Natural killer cell (primary cell): ENCODE measurements around the gene MAP3K1. TPM values are rescaled to one million over a fixed set of nuclear protein-coding genes. Genes with fewer than 3 reads are reported as not detected.

ENCODE experiments used
- ATAC-seq, 3 donors: fragments of 150-1000 bp in 2 of 3; fragments of 200-7000 bp in 1 of 3; cut with Tn5 transposase; 1 replicate in 1 of 3; 2 replicates in 2 of 3; pipeline ENCODE4 v1.10.0; 2021; ENCODE audit warnings: mild to moderate bottlenecking in 2 of 3, moderate library complexity in 2 of 3
- DNase-seq, 2 donors: peaks; one replicate each; pipeline versions ENCODE4 v3.0.0 to v3.0.0-alpha.2; 2013 to 2021; ENCODE audit warnings: mixed read lengths in 1 of 2
- H3K27ac ChIP-seq: one replicate; pipeline ENCODE4 v1.5.1; 2013; ENCODE audit warnings: mild to moderate bottlenecking, low read length
- H3K27me3 ChIP-seq: one replicate; pipeline ENCODE4 v1.6.1; 2013; ENCODE audit warnings: low read length; ENCODE audit not compliant: control insufficient read depth, insufficient read depth
- H3K36me3 ChIP-seq: one replicate; pipeline ENCODE4 v1.6.1; 2013; ENCODE audit warnings: low read length; ENCODE audit not compliant: control insufficient read depth, insufficient read depth
- H3K4me1 ChIP-seq: one replicate; pipeline ENCODE4 v1.6.1; 2013; ENCODE audit warnings: low read length; ENCODE audit not compliant: control insufficient read depth, insufficient read depth
- H3K4me3 ChIP-seq: one replicate; pipeline ENCODE4 v1.5.1; 2013; ENCODE audit warnings: low read length
- H3K9me3 ChIP-seq: one replicate; pipeline ENCODE4 v1.6.1; 2013; ENCODE audit warnings: low read length; ENCODE audit not compliant: control insufficient read depth, insufficient read depth
- H3K27ac Mint-ChIP-seq, 2 donors: one replicate each; pipeline ENCODE4 v1.8.0; 2022; ENCODE audit warnings: mild to moderate bottlenecking in 2 of 2, mixed read lengths in 2 of 2, moderate library complexity in 1 of 2
- H3K27me3 Mint-ChIP-seq, 2 donors: one replicate each; pipeline ENCODE4 v1.8.0; 2022; ENCODE audit warnings: low read depth in 2 of 2, mixed read lengths in 2 of 2
- H3K36me3 Mint-ChIP-seq: one replicate; pipeline ENCODE4 v1.8.0; 2022; ENCODE audit warnings: mixed read lengths
- H3K4me1 Mint-ChIP-seq, 2 donors: one replicate each; pipeline ENCODE4 v1.8.0; 2022; ENCODE audit warnings: mixed read lengths in 2 of 2
- H3K4me3 Mint-ChIP-seq: one replicate; pipeline ENCODE4 v1.8.0; 2022; ENCODE audit warnings: mild to moderate bottlenecking, moderate library complexity, mixed read lengths
- H3K9me3 Mint-ChIP-seq, 2 donors: one replicate each; pipeline ENCODE4 v1.8.0; 2022; ENCODE audit warnings: mixed read lengths in 2 of 2
- WGBS: methylation state at CpG from one replicate; pipeline ENCODE4 v1.1.7; 2013; ENCODE audit warnings: missing lambda C conversion rate; ENCODE audit not compliant: insufficient coverage; 5-methylcytosine and 5-hydroxymethylcytosine counted together
- intact Hi-C: fragments of 100-400 bp; cut with micrococcal nuclease; formaldehyde crosslinking; loops from one replicate; pipeline ENCODE4 v1.14.2; 2022
- total RNA-seq, 4 donors: library from RNA; stranded (reverse); fragments of 120-200 nt in 1 of 4; gene quantifications; one replicate each; pipeline versions ENCODE4 v1.2.3 to v1.2.4, GENCODE V29; 2013 to 2022
- TF ChIP-seq, protein P1 (sequence below): fragments of 200-600 bp; IDR thresholded peaks from one replicate; pipeline ENCODE4 v1.8.0; 2022; ENCODE audit warnings: antibody characterized with exemption

MAP3K1 gene
- total RNA-seq, 3 donors from 2014 or later (not counting 1 experiment from before 2014, with no cell fraction given) = 27.8 to 35.7 (median 35.5) TPM

GRCh38 chr5:56786346-56786745 is 29.0 kb upstream of the MAP3K1 start:
- no peaks in the 10 kb centered on the region for H3K27me3 ChIP-seq
- intact Hi-C loops = no loop called here
- no peaks in the 10 kb centered on the region for H3K4me1 Mint-ChIP-seq
- no peak overlapping the region for H3K27ac Mint-ChIP-seq
- WGBS = 100% methylated on average over 2 of the region's 2 CpGs
- H3K27ac ChIP-seq = no peak overlapping the region
- TF ChIP-seq, protein P1, sequence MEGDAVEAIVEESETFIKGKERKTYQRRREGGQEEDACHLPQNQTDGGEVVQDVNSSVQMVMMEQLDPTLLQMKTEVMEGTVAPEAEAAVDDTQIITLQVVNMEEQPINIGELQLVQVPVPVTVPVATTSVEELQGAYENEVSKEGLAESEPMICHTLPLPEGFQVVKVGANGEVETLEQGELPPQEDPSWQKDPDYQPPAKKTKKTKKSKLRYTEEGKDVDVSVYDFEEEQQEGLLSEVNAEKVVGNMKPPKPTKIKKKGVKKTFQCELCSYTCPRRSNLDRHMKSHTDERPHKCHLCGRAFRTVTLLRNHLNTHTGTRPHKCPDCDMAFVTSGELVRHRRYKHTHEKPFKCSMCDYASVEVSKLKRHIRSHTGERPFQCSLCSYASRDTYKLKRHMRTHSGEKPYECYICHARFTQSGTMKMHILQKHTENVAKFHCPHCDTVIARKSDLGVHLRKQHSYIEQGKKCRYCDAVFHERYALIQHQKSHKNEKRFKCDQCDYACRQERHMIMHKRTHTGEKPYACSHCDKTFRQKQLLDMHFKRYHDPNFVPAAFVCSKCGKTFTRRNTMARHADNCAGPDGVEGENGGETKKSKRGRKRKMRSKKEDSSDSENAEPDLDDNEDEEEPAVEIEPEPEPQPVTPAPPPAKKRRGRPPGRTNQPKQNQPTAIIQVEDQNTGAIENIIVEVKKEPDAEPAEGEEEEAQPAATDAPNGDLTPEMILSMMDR = no peak
- H3K36me3 Mint-ChIP-seq = no peaks in the 10 kb centered on the region
- no peaks in the 10 kb centered on the region for H3K27me3 Mint-ChIP-seq
- no peaks in the 10 kb centered on the region for H3K36me3 ChIP-seq
- H3K9me3 ChIP-seq = no peaks in the 10 kb centered on the region
- ATAC-seq (no peak), DNase-seq (no peak)
- H3K4me1 ChIP-seq = no peaks in the 10 kb centered on the region
- no peak overlapping the region for H3K4me3 ChIP-seq
- H3K4me3 Mint-ChIP-seq = no peak overlapping the region
- no peaks in the 10 kb centered on the region for H3K9me3 Mint-ChIP-seq

GRCh38 chr5:56791396-56791795 is 24.0 kb upstream of the MAP3K1 start:
- Mint-ChIP-seq H3K27ac (no peak overlapping the region), H3K4me3 (no peak overlapping the region), H3K4me1 (no peaks in the 10 kb centered on the region), H3K36me3 (no peaks in the 10 kb centered on the region), H3K9me3 (no peaks in the 10 kb centered on the region), H3K27me3 (peaks cover 0 to 2% of the 10 kb centered on the region in 2 donors)
- ATAC-seq (no peak), DNase-seq (no peak)
- intact Hi-C loops = no loop called here
- Histone ChIP-seq H3K36me3 (no peaks in the 10 kb centered on the region), H3K27ac (no peak overlapping the region), H3K27me3 (no peaks in the 10 kb centered on the region), H3K9me3 (no peaks in the 10 kb centered on the region), H3K4me3 (no peak overlapping the region), H3K4me1 (no peaks in the 10 kb centered on the region)
- WGBS = 100% methylated on average over 1 of the region's 3 CpGs
- TF ChIP-seq, protein P1 = no peak

GRCh38 chr5:56798521-56798920 is 16.8 kb upstream of the MAP3K1 start:
- no peaks in the 10 kb centered on the region for H3K36me3 Mint-ChIP-seq
- Histone ChIP-seq H3K36me3 (no peaks in the 10 kb centered on the region), H3K27me3 (no peaks in the 10 kb centered on the region), H3K4me3 (no peak overlapping the region), H3K27ac (no peak overlapping the region), H3K9me3 (no peaks in the 10 kb centered on the region), H3K4me1 (no peaks in the 10 kb centered on the region)
- H3K27me3 Mint-ChIP-seq = peaks cover 0 to 7% of the 10 kb centered on the region in 2 donors
- H3K4me1 Mint-ChIP-seq = peaks cover 3 to 4% of the 10 kb centered on the region in 2 donors
- intact Hi-C loops = no loop called here
- TF ChIP-seq, protein P1 = no peak
- DNase-seq (no peak), ATAC-seq (no peak)
- H3K4me3 Mint-ChIP-seq = no peak overlapping the region
- H3K9me3 Mint-ChIP-seq = no peaks in the 10 kb centered on the region
- no peak overlapping the region for H3K27ac Mint-ChIP-seq

DNA sequence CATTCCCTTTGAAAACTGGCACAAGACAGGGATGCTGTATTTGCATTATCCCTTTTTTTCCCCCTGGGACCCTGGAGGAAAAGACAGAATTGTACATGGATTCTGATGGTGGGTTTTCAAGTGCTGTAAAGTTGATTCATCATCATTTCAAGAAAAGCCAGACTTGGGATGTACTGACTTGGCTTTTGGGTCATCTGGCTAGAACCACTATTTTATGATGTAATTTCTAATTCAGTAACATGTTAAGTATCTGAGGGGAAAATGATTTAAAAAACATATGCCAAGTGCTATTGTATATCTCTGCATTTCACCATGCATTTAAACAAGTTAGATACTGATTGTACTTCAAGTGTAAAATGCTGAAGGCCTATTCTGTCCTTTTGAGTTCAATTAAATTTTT is 15.2 kb upstream of the MAP3K1 start:
- DNase-seq (no peak), ATAC-seq (no peak)
- no peak overlapping the region for H3K4me3 ChIP-seq
- intact Hi-C loops = no loop called here
- TF ChIP-seq, protein P1 = no peak
- no peaks in the 10 kb centered on the region for H3K9me3 ChIP-seq
- Mint-ChIP-seq H3K9me3 (no peaks in the 10 kb centered on the region), H3K4me3 (no peak overlapping the region), H3K4me1 (peaks cover 12 to 14% of the 10 kb centered on the region in 2 donors), H3K27ac (no peak overlapping the region), H3K27me3 (peaks cover 0 to 4% of the 10 kb centered on the region in 2 donors), H3K36me3 (no peaks in the 10 kb centered on the region)
- no peaks in the 10 kb centered on the region for H3K27me3 ChIP-seq
- peaks cover 3% of the 10 kb centered on the region for H3K4me1 ChIP-seq
- no peak overlapping the region for H3K27ac ChIP-seq
- no peaks in the 10 kb centered on the region for H3K36me3 ChIP-seq
